GM21528 (cell line): ENCODE results near the gene LRRC52.
A peak's percentile ranks its signal among the peaks of the same experiment; 100 is the strongest.
"Not testable (repeated sequence)": the region's sequence is repeated elsewhere in the genome, so short reads cannot be mapped to it uniquely, and the experiment has no call there.

Source experiments
- ATAC-seq: cut with Tn5 transposase; IDR thresholded peaks from one replicate; pipeline ENCODE4 v1.9.1; 2021; ENCODE audit warnings: mild to moderate bottlenecking, moderate library complexity; ENCODE audit not compliant: unreplicated experiment, low FRiP score

Gene LRRC52

GRCh38 chr1:165577707-165578106, 33.9 kb downstream of the LRRC52 start:
- no peak for ATAC-seq

DNA sequence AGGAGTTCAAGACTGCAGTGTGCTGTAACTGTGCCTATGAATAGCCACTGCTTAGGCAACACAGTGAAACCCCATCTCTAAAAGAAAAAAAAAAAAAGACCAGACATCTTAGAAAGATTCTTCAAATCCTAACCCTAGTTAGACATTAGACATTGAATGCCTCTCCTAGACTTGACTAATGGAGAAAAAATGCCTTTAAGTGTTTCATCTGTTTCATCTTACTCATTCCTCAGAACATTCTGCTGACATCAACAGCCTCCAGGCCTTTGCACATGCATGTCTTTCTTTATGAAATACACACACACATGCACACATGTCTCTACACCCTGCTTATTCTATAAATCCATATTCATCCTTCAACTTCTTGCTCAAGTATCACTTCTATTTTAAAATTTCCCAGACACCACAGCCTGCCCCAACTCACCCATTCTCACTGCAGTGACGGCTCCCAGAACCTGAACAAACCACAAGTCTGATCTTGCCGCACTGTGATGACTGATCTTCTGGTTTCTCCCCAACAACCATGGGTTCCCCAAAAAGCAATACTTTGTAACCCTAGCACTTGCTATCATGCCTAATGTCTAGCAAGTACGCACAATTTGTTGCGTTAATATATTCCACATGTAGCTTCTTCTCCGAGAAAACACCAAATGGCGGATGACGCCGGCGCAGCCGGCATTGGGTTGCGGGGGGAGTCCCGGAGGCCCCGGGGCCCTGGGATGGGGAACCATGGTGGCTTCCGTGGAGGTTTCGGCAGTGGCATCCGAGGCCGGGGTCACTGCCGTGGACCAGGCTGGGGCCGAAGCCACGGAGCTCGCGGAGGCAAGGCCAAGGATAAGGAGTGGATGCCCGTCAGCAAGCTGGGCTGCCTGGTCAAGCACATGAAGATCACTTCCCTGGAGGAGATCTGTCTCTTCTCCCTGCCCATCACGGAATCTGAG, 37.4 kb downstream of the LRRC52 start:
- no peak for ATAC-seq

GRCh38 chr1:165581926-165582325, 38.1 kb downstream of the LRRC52 start:
- ATAC-seq, result no peak

- no peak for ATAC-seq
Observed at GRCh38 chr1:165586398-165586797, 42.6 kb downstream of the LRRC52 start.

DNA sequence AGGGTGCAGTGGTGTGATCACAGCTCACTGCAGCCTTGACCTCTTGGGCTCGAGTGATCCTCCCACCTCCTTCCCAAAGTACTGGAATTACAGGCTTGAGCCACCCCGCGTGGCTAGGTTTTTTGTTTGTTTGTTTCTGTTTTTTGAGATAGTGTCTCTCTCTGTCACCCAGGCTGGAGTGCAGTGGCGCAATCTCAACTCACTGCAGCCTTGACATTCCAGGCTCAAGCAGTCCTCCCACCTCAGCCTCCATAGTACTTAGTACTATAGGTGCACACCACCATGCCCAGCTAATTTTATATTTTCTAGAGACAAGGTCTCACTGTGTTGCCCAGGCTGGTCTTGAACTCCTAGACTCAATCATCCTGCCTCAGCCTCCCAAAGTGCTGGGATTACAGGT, 47.6 kb downstream of the LRRC52 start:
- ATAC-seq, result not testable (repeated sequence)

GRCh38 chr1:165592945-165593823, 49.4 kb downstream of the LRRC52 start:
- peak; percentile 47 for ATAC-seq

DNA sequence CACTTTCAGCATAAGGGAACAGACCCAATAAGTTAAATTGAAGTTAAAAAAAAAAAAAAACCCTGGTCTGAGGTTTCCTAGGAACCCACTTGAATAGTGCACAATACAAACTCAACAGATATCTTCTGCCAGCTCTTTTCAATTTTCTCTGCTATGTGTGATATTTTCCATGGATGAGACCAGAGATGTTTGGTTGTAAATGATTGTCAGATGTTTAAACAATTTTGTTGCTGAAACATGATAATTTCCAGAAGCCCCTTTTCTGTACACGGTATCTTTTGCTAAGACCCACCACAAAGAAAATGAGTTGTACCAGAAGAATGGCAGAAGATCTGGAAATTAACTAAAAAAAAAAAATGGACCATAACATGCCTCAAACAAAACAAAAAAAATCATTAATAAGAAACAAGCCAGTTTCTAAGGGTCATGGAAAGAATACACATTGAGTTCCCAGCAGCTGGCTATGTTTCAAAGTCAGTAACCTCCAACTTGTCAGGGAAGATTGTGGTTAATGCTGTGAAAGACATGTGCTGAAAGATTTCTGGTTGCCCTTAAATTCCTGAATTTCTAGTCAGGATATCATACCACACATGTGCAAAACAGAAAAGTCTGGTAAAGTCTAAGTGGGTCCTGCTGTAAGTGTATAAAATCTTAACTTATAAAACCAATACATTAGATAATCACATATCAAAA, 51.6 kb downstream of the LRRC52 start:
- ATAC-seq, result no peak

DNA sequence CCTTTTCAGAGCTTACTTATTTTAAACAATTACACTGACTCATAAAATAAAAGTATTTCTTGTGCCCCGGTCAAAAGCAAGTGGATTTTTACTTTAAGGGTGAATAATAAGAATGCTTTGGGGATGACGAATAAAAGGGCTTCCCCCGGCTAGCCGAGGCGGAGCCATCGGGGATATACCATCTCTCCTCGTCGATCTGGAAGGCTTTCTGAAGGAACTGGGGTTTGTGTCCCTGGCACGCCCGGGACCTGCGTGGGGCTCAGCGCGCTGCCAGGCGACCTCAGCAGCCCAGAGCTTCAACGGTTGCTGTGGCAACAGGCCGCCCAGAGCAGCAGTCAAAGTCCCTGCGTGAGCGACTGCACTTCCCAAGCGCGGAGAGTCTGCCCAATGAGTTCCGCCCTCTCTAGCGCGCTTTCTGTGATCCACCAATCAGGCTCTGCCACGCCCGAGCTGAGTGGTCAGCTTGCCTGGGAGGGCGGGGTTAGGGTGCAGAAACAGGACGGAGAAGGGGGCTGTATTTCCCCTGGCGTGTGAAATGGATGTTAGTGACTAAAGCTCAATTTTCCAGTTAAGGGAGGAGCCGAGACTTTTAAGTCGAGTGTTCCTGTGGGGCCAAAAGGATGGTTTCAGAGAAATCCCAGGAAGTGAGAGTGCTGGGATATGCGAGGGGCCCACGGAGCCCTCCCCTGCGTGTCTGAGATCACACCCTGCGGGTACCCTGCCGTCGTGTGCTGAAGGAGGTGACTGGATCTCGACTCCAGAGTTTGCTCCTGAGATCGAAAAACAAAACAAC, 54.3 kb downstream of the LRRC52 start:
- peak; percentile 96 for ATAC-seq

- ATAC-seq, result no peak
Observed at GRCh38 chr1:165598676-165599059, 54.9 kb downstream of the LRRC52 start.

GRCh38 chr1:165600793-165601192, 57.0 kb downstream of the LRRC52 start:
- ATAC-seq, result no peak

DNA sequence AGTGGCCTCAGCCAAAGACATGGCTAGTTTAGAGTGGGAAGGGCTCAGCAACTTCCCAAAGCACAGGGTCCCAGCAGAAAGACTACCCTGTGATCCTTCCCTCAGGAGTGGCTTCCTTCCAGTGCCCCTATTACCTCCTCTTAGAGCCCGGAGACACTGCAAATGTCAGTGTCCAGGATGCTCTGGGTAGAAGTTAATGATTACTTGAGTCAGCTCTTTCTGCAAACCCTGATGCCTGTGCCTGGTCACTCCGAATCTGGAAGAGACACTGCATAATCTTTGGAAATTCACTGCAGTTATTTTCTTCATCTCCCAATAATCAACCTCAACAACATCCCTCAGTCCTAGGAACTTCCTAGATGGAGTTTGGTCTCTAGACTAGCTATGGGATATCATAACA, 60.0 kb downstream of the LRRC52 start:
- no peak for ATAC-seq

DNA sequence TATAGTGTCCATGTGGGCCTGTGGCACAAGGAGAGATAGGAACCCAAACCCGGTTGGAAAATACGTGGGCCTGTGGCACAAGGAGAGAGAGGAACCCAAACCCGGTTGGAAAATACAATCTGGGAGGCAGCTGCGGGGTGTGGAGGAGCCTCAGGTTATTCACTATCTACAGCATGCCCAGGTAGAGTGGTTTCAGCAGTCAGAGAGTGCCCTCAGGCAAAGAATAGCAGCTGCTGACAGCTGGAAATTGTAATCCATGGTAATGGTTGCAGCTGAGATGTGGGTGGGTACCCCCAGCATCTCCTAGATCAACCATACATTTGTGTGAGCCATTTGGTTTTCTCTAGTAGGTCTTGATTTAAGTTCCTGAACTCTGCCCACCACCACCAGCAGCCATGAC, 61.4 kb downstream of the LRRC52 start:
- ATAC-seq, result no peak

DNA sequence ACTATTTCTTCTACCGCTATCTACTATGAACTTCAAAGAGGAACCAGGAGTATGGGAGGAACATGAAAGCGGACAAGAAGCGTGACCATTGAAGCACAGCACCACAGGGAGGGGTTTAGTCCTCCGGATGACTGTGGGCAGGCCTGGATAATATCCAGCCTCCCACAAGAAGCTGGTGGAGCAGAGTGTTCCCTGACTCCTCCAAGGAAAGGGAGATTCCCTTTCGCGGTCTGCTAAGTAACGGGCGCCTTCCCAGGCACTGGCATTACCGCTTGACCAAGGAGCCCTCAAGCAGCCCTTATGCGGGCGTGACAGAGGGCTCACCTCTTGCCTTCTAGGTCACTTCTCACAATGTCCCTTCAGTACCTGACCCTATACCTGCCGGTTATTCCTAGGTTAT, 62.9 kb downstream of the LRRC52 start:
- ATAC-seq, result not testable (repeated sequence)

DNA sequence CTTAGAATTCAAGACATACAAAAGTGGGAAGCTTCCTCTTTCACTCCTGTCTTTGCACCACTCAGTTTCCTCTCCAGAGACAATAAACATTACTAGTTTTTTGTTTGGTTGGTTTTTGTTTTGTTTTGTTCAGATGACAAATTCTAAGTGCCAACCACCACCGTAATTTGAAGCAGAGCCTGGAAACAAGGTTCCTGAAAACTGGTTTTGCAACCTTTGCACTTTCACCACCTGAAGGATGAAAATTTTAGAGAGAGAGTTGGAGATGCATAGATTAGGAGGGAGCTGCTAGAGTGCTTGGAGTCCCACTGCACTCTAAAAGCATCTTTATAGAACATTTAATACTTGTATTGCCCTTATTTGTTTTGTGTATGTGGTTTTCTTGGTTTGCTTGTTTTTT, 67.1 kb downstream of the LRRC52 start:
- no peak for ATAC-seq

- no peak for ATAC-seq
Observed at GRCh38 chr1:165612062-165612461, 68.3 kb downstream of the LRRC52 start.
